Measurements from ENCODE around the gene MRPL23.
A peak's percentile ranks its signal among the peaks of the same experiment; 100 is the strongest.

The MRPL23 gene

DNA sequence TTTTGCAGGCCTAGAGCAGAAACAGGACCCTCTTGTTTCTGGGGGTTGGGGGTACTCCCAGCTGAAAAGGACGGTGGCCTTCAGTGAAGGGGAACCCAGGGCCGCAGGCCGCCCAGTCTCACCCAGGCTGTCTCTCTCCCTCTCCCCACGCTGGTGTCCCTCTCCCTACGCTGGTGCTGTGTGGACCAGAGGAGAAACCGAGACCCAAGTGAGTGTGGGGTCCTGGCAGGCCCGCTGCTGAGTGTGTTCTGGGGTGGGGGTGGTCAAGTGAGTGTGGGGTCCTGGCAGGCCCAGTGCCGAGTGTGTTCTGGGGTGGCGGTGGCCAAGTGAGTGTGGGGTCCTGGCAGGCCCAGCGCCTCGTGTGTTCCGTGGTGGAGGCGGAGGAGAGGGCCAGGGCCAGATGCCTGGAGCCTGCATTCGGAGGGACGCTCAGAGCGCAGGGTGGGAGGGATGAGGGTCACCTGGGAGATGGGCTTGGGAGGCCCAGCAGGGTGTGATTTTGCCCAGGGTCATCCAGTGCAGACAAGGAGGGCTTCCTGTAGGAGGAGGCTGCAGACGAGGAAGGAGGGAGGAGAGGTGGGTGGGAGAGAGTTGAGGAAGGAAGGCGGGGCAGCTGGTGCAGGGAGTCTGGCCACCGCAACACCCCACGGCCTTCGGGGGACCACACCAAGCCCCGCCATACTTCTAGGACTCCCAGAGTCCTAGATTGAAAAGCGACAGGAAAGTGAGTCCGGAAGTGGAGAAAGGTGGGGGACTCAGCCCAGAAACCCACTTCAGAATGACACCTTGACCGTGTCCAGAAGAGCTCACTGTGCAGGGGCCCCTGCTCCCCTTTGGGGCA is 17.3 kb upstream of the MRPL23 start:
- TF ChIP-seq, protein P1, sequence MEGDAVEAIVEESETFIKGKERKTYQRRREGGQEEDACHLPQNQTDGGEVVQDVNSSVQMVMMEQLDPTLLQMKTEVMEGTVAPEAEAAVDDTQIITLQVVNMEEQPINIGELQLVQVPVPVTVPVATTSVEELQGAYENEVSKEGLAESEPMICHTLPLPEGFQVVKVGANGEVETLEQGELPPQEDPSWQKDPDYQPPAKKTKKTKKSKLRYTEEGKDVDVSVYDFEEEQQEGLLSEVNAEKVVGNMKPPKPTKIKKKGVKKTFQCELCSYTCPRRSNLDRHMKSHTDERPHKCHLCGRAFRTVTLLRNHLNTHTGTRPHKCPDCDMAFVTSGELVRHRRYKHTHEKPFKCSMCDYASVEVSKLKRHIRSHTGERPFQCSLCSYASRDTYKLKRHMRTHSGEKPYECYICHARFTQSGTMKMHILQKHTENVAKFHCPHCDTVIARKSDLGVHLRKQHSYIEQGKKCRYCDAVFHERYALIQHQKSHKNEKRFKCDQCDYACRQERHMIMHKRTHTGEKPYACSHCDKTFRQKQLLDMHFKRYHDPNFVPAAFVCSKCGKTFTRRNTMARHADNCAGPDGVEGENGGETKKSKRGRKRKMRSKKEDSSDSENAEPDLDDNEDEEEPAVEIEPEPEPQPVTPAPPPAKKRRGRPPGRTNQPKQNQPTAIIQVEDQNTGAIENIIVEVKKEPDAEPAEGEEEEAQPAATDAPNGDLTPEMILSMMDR (conservative IDR thresholded peaks at IDR 0.05; ENCODE audit: control insufficient read depth, insufficient read depth, low read depth, low read length), result no peak
- no peak overlapping the region for H3K4me3 ChIP-seq (ENCODE audit: control insufficient read depth, low read depth, low read length)
- DNase-seq (ENCODE audit: low read depth), result no peak

GRCh38 chr11:1930462-1930830 is 16.7 kb upstream of the MRPL23 start:
- TF ChIP-seq, protein P1 (conservative IDR thresholded peaks at IDR 0.05; ENCODE audit: control insufficient read depth, insufficient read depth, low read depth, low read length), result no peak
- peak; percentile 28 for DNase-seq (ENCODE audit: low read depth)
- H3K4me3 ChIP-seq (ENCODE audit: control insufficient read depth, low read depth, low read length), result no peak overlapping the region

DNA sequence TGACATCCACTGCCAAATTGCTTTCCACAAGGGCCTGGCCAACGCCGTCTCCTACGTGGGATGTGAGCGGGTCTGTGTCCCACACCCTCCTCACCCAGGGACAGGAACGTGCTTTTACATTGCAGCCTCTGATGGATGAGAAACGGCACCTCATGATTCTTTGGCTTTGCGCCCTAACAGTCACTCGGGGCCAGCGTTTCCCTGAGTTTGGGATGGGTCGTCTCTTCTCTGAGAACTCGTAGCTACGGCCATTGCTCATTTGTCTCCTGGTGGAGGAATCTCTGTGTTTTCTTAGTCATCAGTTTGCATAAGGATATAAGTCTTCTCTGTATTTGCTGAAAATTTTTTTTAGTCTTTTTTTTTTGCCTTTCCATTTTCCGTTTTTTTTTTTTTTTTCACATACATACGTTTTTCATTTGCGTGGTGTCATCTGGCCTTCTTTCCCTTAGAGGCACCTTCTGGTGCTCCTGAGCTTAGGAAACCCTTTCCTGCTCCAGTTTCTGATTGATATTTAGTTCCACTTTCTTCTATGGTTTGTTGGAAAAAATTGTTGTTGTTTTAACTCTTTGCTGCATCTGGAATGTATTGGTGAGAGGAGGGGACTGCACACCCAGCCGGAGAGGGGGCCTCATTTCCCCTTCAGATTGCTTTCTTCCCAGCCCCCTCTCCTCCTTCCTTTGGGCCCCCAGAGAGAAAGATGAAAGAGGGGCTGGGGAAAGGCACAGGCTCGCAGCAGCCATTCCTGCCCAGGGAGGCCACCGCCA is 15.6 kb upstream of the MRPL23 start:
- DNase-seq (ENCODE audit: low read depth), result peak; percentile 80
- no peak overlapping the region for H3K4me3 ChIP-seq (ENCODE audit: control insufficient read depth, low read depth, low read length)
- TF ChIP-seq, protein P1 (conservative IDR thresholded peaks at IDR 0.05; ENCODE audit: control insufficient read depth, insufficient read depth, low read depth, low read length), result no peak

DNA sequence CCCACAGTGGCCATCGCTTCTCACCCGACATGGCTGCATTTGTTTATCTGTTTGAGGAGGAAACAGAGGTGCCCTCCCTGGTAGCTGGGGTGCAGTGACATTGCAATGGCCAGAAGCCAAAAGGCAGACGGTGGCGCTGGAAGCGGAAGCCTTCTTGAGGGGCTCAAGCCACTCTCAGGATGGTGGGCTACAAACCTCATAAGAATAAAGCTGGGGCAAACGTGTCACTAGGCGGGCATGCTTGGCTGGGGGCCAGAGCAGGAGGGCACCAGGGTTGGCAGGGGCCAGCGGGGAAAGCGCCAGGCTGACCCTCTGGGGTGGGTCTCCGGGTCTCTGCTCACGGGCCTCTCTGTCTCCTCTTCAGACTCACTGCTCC is 15.0 kb upstream of the MRPL23 start:
- DNase-seq (ENCODE audit: low read depth), result no peak
- TF ChIP-seq, protein P1 (conservative IDR thresholded peaks at IDR 0.05; ENCODE audit: control insufficient read depth, insufficient read depth, low read depth, low read length), result no peak
- no peak overlapping the region for H3K4me3 ChIP-seq (ENCODE audit: control insufficient read depth, low read depth, low read length)

- H3K4me3 ChIP-seq (ENCODE audit: control insufficient read depth, low read depth, low read length), result no peak overlapping the region
- TF ChIP-seq, protein P1 (conservative IDR thresholded peaks at IDR 0.05; ENCODE audit: control insufficient read depth, insufficient read depth, low read depth, low read length), result no peak
- DNase-seq (ENCODE audit: low read depth), result no peak
Observed at GRCh38 chr11:1932681-1933080, 14.5 kb upstream of the MRPL23 start.

GRCh38 chr11:1933416-1934334 is 13.5 kb upstream of the MRPL23 start:
- TF ChIP-seq, protein P1 (conservative IDR thresholded peaks at IDR 0.05; ENCODE audit: control insufficient read depth, insufficient read depth, low read depth, low read length), result no peak
- H3K4me3 ChIP-seq (ENCODE audit: control insufficient read depth, low read depth, low read length), result no peak overlapping the region
- no peak for DNase-seq (ENCODE audit: low read depth)

Data from fibroblast of mammary gland (primary cell).